HL-60 (cell line): ENCODE results near the gene GALNT7.

Source experiments
- DNase-seq, 2 experiments: peaks; one replicate each; pipeline ENCODE4 v3.0.0-alpha.2; 2010 to 2020; ENCODE audit warnings: low read depth in 1 of 2, low spot score in 1 of 2
- H3K27ac ChIP-seq: fragments of 250-450 bp; sonication (Bioruptor Pico); replicated peaks from 2 replicates; pipeline ENCODE4 v1.5.1; 2020; ENCODE audit warnings: mild to moderate bottlenecking, moderate library complexity
- H3K27me3 ChIP-seq: fragments of 250-450 bp; sonication (Bioruptor Pico); 2 replicates; pipeline ENCODE4 v1.5.1; 2021; ENCODE audit warnings: mild to moderate bottlenecking, moderate library complexity; ENCODE audit not compliant: insufficient read depth, poor library complexity, severe bottlenecking
- H3K4me3 ChIP-seq: replicated peaks from 2 replicates; pipeline ENCODE4 v1.5.1; 2011; ENCODE audit warnings: mild to moderate bottlenecking, control low read depth, low read length; ENCODE audit not compliant: insufficient read depth
- CTCF ChIP-seq: IDR thresholded peaks from one replicate; pipeline ENCODE4 v1.5.1; 2011; ENCODE audit warnings: low read length, control low read depth, inconsistent platforms; ENCODE audit not compliant: insufficient read depth
- GABPA ChIP-seq: IDR thresholded peaks from 2 replicates; pipeline ENCODE4 v1.6.1; 2012; ENCODE audit warnings: low read depth
- POLR2AphosphoS5 ChIP-seq: IDR thresholded peaks from 2 replicates; pipeline ENCODE4 v1.6.1; 2012; ENCODE audit warnings: low read depth
- REST ChIP-seq: IDR thresholded peaks from 2 replicates; pipeline ENCODE4 v1.6.1; 2012; ENCODE audit warnings: low read depth; ENCODE audit not compliant: insufficient replicate concordance
- SPI1 ChIP-seq: IDR thresholded peaks from 2 replicates; pipeline ENCODE4 v1.6.1; 2012; ENCODE audit warnings: low read depth, mild to moderate bottlenecking, borderline replicate concordance

GALNT7 gene

GRCh38 chr4:173153445-173153844 lies 15.2 kb upstream of the GALNT7 start:
- no peak for TF ChIP-seq GABPA
- no peak for TF ChIP-seq CTCF
- TF ChIP-seq REST, result no peak
- TF ChIP-seq POLR2AphosphoS5, result no peak
- no peak for TF ChIP-seq SPI1
- no peak overlapping the region for H3K4me3 ChIP-seq
- no peak for DNase-seq
- H3K27me3 ChIP-seq, result no peaks in the 10 kb centered on the region
- no peak overlapping the region for H3K27ac ChIP-seq

- TF ChIP-seq REST, result no peak
- DNase-seq, result no peak
- H3K27ac ChIP-seq, result no peak overlapping the region
- no peak overlapping the region for H3K4me3 ChIP-seq
- no peaks in the 10 kb centered on the region for H3K27me3 ChIP-seq
These were observed 8.8 kb upstream of the GALNT7 start for GRCh38 chr4:173159791-173160190.

- H3K27ac ChIP-seq, result no peak overlapping the region
- TF ChIP-seq SPI1 (no peak), CTCF (no peak), GABPA (no peak), REST (no peak), POLR2AphosphoS5 (no peak)
- no peaks in the 10 kb centered on the region for H3K27me3 ChIP-seq
- DNase-seq, result no peak
- no peak overlapping the region for H3K4me3 ChIP-seq
These were observed 7.7 kb upstream of the GALNT7 start for GRCh38 chr4:173160871-173161270.

GRCh38 chr4:173161311-173161710 lies 7.3 kb upstream of the GALNT7 start:
- Histone ChIP-seq H3K27me3 (no peaks in the 10 kb centered on the region), H3K4me3 (no peak overlapping the region), H3K27ac (no peak overlapping the region)
- TF ChIP-seq POLR2AphosphoS5 (no peak), CTCF (no peak), GABPA (no peak), REST (no peak), SPI1 (no peak)
- no peak for DNase-seq
